ENCODE results near the gene FGFRL1. TPM values are rescaled to one million over a fixed set of nuclear protein-coding genes. Genes with fewer than 3 reads are reported as not detected.

Gene FGFRL1
- total and polyA plus RNA-seq, 2 of the 13 experiments (the other 11 are each of a cell fraction or from before 2014, with no cell fraction given), result 19.1 to 30.6 TPM

GRCh38 chr4:1043651-1044468 lies 32.4 kb downstream of the FGFRL1 start (continued):
- TF ChIP-seq PBX2 (CRISPR knock-in tag; IDR thresholded peaks at IDR 0.05), result peak; percentile 64
- no peak for TF ChIP-seq HMGXB3 (CRISPR knock-in tag; IDR thresholded peaks at IDR 0.05; ENCODE audit: borderline replicate concordance)
- no peak for TF ChIP-seq HBP1 (CRISPR knock-in tag; IDR thresholded peaks at IDR 0.05; ENCODE audit: low read depth)
- TF ChIP-seq HOXA3 (CRISPR knock-in tag; IDR thresholded peaks at IDR 0.05), result 0 out of 2 replicates have a peak, but pooled peaks have one; percentile 23
- no peak for TF ChIP-seq ZNF3 (CRISPR knock-in tag; IDR thresholded peaks at IDR 0.05)
- TF ChIP-seq AHR (CRISPR knock-in tag; IDR thresholded peaks at IDR 0.05), result no peak
- TF ChIP-seq CENPX (CRISPR knock-in tag; IDR thresholded peaks at IDR 0.05), result no peak
- TF ChIP-seq MXD3 (CRISPR knock-in tag; IDR thresholded peaks at IDR 0.05), result no peak
- no peak for TF ChIP-seq ZFP82 (CRISPR knock-in tag; IDR thresholded peaks at IDR 0.05; ENCODE audit: borderline replicate concordance)
- TF ChIP-seq TBP (CRISPR knock-in tag; IDR thresholded peaks at IDR 0.05), result no peak
- no peak for TF ChIP-seq ARID3A (IDR thresholded peaks at IDR 0.05; ENCODE audit: low read depth, low read length)
- no peak for TF ChIP-seq ZNF75D (CRISPR knock-in tag; IDR thresholded peaks at IDR 0.05; ENCODE audit: borderline replicate concordance)
- no peak for TF ChIP-seq ZNF207 (IDR thresholded peaks at IDR 0.05; ENCODE audit: borderline replicate concordance)
- TF ChIP-seq ZFP37 (CRISPR knock-in tag; IDR thresholded peaks at IDR 0.05; ENCODE audit: borderline replicate concordance), result no peak
- TF ChIP-seq ZNF280D (CRISPR knock-in tag; IDR thresholded peaks at IDR 0.05), result 0 out of 2 replicates have a peak, but pooled peaks have one; percentile 0
- TF ChIP-seq RBFOX2 (IDR thresholded peaks at IDR 0.05; ENCODE audit: low read depth, low read length), result no peak

Data from HepG2 (cell line).